Ovary (tissue), 9 donors: ENCODE measurements around the gene NT5DC2. TPM values are rescaled to one million over a fixed set of nuclear protein-coding genes. Genes with fewer than 3 reads are reported as not detected.

Experiments
- DNase-seq, 5 donors: peaks; one replicate each; pipeline ENCODE4 v3.0.0-alpha.2; 2019 to 2020
- H3K27ac ChIP-seq, 2 donors: fragments of 200-600 bp; one replicate each; pipeline versions ENCODE4 v1.5.1 to v1.8.0; 2019 to 2022
- H3K27me3 ChIP-seq: fragments of 200-600 bp; one replicate; pipeline ENCODE4 v1.8.0; 2022
- H3K36me3 ChIP-seq: fragments of 200-600 bp; sonication (generic); one replicate; pipeline ENCODE4 v1.5.1; 2019
- H3K4me1 ChIP-seq: one replicate; pipeline ENCODE4 v1.8.1; 2013; ENCODE audit warnings: mild to moderate bottlenecking, moderate library complexity; ENCODE audit not compliant: insufficient read depth
- H3K4me3 ChIP-seq: fragments of 200-600 bp; sonication (generic); one replicate; pipeline ENCODE4 v1.5.1; 2017
- H3K9me3 ChIP-seq, 2 donors: fragments of 200-600 bp in 1 of 2; sonication (generic) in 1 of 2; one replicate each; pipeline versions ENCODE4 v1.5.1 to v1.8.1; 2013 to 2019; ENCODE audit warnings: mild to moderate bottlenecking in 1 of 2, moderate library complexity in 1 of 2
- EP300 ChIP-seq: sonication (generic); formaldehyde crosslinking; IDR thresholded peaks from one replicate; pipeline ENCODE4 v1.6.1; 2017; ENCODE audit warnings: antibody characterized with exemption
- POLR2A ChIP-seq: fragments of 450-650 bp; IDR thresholded peaks from one replicate; pipeline ENCODE4 v1.6.1; 2017; ENCODE audit warnings: antibody characterized with exemption, mild to moderate bottlenecking, moderate library complexity
- whole genome bisulfite sequencing, 3 donors: extraction: QIAGEN DNeasy Blood & Tissue Kit in 1 of 3; methylation state at CpG; one replicate each; pipeline versions ENCODE4 v1.1.5 to v1.1.7; 2013 to 2017; 5-methylcytosine and 5-hydroxymethylcytosine counted together
- intact Hi-C, 4 donors: fragments of 100-400 bp; cut with DNase I; formaldehyde crosslinking; loops; one replicate each; pipeline versions ENCODE4 v1.11.0 to v1.15.1; 2022 to 2023
- polyA plus RNA-seq, 2 donors: library from polyadenylated mRNA; stranded (reverse); fragments of 200-250 nt in 1 of 2; fragments of 350-450 nt in 1 of 2; fragmentation: Illumina TruSeq in 1 of 2; extraction: RNeasy Lipid Tissue Mini Kit (QIAGEN cat#74804) in 1 of 2; gene quantifications; one replicate each; pipeline ENCODE4 v1.2.3, GENCODE V29; 2013 to 2014
- total RNA-seq, 7 donors: library from RNA; depleted of rRNA in 2 of 7; stranded (reverse); fragments of >200 nt in 2 of 7; fragmentation: NEBNext Ultra II Directional in 3 of 7; extraction: Animal tissue kit (Norgen Biotek cat#: 25700) in 3 of 7; gene quantifications; one replicate each; pipeline versions ENCODE4 v1.1.0 to v1.2.4, GENCODE V29; 2016 to 2023
- TF ChIP-seq, protein P1 (sequence below), 3 donors: fragments of 450-650 bp in 2 of 3; fragments of 200-600 bp in 1 of 3; IDR thresholded peaks; one replicate each; pipeline versions ENCODE4 v1.5.1 to v1.8.0; 2016 to 2022; ENCODE audit warnings: antibody characterized with exemption in 3 of 3, mild to moderate bottlenecking in 1 of 3
- donor health status: DM: no; HTN: no; CAD: no; lungs with moderate emphysema.
- donor health status: DM: no; HTN: no; CAD: no.
- donor health status: Bipolar disorder and iron deficiency.
- donor health status: DM: yes; HTN: yes; CAD: no.
- donor health status: DM: no; HTN: no; CAD: no.
- donor health status: DM: yes; HTN: yes; CAD: no.

Gene NT5DC2
- total and polyA plus RNA-seq, 9 donors: 19.6 to 129 (median 51.9) TPM

DNA sequence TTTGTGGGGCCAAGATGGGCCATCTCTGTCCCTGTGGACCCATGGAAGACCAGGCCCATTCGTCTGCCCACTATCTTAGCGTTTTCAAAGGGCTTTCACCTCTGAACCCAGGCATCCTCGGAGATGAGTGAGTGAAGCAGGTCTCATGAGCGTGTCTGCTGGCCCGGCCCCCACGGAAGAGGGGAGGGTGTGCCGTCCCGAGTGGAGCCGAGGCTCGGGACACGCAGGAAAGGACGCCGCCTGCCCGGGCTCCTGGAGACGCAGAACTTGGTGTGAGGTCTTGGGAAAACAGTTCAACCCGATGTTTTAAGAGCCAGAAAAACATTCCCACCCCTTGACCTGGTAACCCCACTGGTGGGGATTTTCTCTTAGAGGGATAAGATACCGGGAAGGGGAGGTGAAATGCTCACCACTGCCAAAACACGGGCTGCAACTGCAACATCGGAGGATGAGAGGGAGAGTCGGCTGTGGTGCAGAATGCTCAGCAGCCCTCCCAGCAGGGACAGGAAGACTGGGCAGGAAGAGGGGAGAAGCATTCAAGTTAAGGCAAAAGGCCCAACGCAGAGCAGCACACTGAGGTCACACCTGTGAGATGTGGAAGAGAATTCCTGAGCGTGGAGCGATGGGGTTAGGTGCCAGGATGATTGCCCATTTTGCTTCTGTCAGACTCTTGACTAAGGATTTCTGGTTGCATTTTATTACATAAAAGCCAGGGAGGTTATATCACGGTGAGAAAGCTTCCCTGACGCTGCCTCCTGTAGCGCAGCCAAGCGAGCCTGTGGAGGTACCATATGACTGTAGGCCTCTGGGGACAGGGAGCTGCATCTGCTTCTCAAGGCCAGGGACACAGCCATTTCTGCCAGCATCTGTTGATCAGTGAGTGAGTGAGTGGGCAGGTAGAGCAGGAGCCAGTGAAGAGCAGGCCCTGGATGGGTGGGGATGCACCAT lies 52.6 kb downstream of the NT5DC2 start:
- DNase-seq: peak in 3 of 5 donors; percentile 68 to 74 (median 68)
- Histone ChIP-seq H3K9me3 (no peaks in the 10 kb centered on the region), H3K4me3 (no peak overlapping the region), H3K36me3 (no peaks in the 10 kb centered on the region), H3K4me1 (peaks cover 31% of the 10 kb centered on the region), H3K27ac (peak overlapping the region in 1 of 2 donors; percentile 52), H3K27me3 (no peaks in the 10 kb centered on the region)
- TF ChIP-seq EP300 (no peak), POLR2A (no peak)
- TF ChIP-seq, protein P1, sequence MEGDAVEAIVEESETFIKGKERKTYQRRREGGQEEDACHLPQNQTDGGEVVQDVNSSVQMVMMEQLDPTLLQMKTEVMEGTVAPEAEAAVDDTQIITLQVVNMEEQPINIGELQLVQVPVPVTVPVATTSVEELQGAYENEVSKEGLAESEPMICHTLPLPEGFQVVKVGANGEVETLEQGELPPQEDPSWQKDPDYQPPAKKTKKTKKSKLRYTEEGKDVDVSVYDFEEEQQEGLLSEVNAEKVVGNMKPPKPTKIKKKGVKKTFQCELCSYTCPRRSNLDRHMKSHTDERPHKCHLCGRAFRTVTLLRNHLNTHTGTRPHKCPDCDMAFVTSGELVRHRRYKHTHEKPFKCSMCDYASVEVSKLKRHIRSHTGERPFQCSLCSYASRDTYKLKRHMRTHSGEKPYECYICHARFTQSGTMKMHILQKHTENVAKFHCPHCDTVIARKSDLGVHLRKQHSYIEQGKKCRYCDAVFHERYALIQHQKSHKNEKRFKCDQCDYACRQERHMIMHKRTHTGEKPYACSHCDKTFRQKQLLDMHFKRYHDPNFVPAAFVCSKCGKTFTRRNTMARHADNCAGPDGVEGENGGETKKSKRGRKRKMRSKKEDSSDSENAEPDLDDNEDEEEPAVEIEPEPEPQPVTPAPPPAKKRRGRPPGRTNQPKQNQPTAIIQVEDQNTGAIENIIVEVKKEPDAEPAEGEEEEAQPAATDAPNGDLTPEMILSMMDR (IDR thresholded peaks at IDR 0.05): no peak
- intact Hi-C loops: no loop called here
- WGBS, 3 donors: 29 to 52% (median 31%) methylated on average over 27 of the region's 27 CpGs

DNA sequence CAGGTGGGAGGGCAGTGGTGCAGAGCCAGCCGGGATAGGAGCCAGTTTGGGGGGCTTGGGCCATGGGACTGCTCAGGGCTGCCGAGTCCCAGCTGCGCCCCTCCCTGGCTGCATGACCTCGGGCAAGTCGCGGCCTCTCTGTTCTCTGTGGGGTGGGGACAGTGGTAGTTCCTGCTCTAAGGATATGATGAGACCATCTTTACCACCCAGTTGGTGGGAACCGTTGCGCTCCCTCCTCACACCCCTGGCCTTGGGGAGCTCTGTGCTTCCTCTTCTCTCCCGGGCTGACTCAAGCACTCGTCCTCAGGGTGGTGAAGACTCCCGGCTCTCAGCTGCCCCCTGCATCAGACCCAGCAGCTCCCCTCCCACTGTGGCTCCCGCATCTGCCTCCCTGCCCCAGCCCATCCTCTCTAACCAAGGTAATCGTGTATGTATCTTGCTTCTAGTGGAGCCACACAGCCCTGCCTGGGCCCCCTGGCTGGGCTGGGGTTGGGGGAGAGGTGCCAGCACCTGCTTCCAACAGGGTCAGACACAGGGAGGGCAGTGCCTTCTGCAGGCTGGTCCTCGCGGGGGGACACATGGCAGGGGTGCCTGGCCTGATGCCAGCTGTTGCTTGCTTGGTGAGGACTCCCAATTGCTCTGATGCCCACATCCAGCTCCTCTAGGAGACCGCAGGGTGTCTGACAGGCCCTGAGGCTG lies 53.6 kb downstream of the NT5DC2 start:
- intact Hi-C loops: no loop called here
- TF ChIP-seq EP300: no peak
- TF ChIP-seq, protein P1 (IDR thresholded peaks at IDR 0.05): no peak
- no peak for TF ChIP-seq POLR2A
- Histone ChIP-seq H3K9me3 (no peaks in the 10 kb centered on the region), H3K4me1 (peaks cover 24% of the 10 kb centered on the region), H3K4me3 (no peak overlapping the region), H3K27ac (peak overlapping the region in 1 of 2 donors; percentile 52), H3K27me3 (no peaks in the 10 kb centered on the region), H3K36me3 (no peaks in the 10 kb centered on the region)
- DNase-seq: no peak
- whole genome bisulfite sequencing, 3 donors: 69 to 82% (median 80%) methylated on average over 15 to 16 of the region's 16 CpGs

DNA sequence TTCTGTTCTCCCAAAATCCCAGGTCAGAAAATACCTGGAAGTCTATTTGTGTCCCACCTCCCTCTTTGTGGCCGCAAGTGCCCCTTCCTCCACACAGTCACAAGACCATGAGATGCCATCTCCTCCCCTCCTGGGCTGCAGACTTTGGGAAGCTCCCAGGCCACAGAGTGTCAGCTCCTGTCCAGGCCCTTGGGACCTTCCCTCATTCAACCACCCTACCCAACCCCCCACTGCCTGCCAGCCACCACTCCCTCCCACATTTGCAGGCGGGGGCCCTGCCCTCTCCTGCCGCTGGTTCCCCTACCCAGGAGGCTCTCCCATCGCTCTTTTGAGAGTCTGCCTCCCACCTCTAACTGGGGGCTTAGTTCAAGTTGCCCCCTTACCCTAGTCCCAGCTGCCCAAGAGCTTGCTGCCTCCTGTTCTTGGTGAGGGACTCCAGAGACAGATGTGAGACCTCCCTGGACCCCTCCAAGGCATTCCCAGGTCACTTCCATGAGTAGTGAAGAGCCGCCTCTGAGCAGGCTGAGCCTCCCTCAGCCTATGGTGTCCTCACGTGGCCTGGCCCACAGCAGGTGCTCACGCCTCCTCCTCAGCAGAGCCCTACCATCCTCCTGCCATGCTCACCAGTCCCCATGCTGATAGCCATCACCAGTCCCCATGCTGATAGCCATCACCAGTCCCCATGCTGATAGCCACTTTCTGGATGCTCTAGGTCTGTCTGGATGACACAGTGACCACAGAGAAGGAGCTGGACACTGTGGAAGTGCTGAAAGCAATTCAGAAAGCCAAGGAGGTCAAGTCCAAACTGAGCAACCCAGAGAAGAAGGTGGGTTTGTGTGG lies 54.4 kb downstream of the NT5DC2 start:
- TF ChIP-seq POLR2A (no peak), EP300 (no peak)
- TF ChIP-seq, protein P1 (IDR thresholded peaks at IDR 0.05): no peak
- H3K27ac ChIP-seq: no peak overlapping the region
- no peak overlapping the region for H3K4me3 ChIP-seq
- peaks cover 17% of the 10 kb centered on the region for H3K4me1 ChIP-seq
- H3K27me3 ChIP-seq: no peaks in the 10 kb centered on the region
- intact Hi-C loops: no loop called here
- no peak for DNase-seq
- WGBS, 3 donors: 95 to 98% (median 96%) methylated on average over 7 of the region's 7 CpGs
- no peaks in the 10 kb centered on the region for H3K9me3 ChIP-seq
- H3K36me3 ChIP-seq: no peaks in the 10 kb centered on the region

DNA sequence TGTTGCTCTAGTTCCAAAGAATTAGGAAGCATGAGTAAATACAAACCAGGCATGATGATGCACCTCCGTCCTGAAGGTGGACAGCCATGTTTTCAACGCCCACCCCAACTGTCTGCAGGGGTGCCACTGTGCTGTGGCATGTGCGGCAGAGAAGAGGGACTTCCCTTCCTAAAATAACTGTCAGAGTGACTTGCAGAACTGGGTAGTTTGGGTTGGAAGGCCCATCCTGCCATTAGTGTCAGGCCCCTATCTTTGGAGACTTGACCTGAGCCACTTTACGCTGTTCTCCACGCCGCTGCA lies 55.9 kb downstream of the NT5DC2 start:
- H3K36me3 ChIP-seq: no peaks in the 10 kb centered on the region
- intact Hi-C loops: no loop called here
- no peak for DNase-seq
- H3K9me3 ChIP-seq: no peaks in the 10 kb centered on the region
- 96 to 98% (median 97%) methylated on average over 6 of the region's 6 CpGs for WGBS, 3 donors
- no peaks in the 10 kb centered on the region for H3K27me3 ChIP-seq
- no peak overlapping the region for H3K27ac ChIP-seq
- TF ChIP-seq, protein P1 (IDR thresholded peaks at IDR 0.05): no peak
- TF ChIP-seq EP300: no peak
- no peak for TF ChIP-seq POLR2A
- no peak overlapping the region for H3K4me3 ChIP-seq
- H3K4me1 ChIP-seq: peaks cover 13% of the 10 kb centered on the region
